B cell (primary cell): ENCODE data around the gene LRRC42.

Experiments
- EZH2 ChIP-seq: IDR thresholded peaks from 2 replicates; pipeline ENCODE4 v1.6.1; 2012; ENCODE audit warnings: borderline replicate concordance, low read depth, mild to moderate bottlenecking, moderate library complexity, low read length; ENCODE audit not compliant: insufficient read depth, poor library complexity, severe bottlenecking
- TF ChIP-seq, protein P1 (sequence below): fragments of 200-600 bp; IDR thresholded peaks from one replicate; pipeline ENCODE4 v1.8.0; 2022; ENCODE audit warnings: antibody characterized with exemption, mild to moderate bottlenecking

DNA sequence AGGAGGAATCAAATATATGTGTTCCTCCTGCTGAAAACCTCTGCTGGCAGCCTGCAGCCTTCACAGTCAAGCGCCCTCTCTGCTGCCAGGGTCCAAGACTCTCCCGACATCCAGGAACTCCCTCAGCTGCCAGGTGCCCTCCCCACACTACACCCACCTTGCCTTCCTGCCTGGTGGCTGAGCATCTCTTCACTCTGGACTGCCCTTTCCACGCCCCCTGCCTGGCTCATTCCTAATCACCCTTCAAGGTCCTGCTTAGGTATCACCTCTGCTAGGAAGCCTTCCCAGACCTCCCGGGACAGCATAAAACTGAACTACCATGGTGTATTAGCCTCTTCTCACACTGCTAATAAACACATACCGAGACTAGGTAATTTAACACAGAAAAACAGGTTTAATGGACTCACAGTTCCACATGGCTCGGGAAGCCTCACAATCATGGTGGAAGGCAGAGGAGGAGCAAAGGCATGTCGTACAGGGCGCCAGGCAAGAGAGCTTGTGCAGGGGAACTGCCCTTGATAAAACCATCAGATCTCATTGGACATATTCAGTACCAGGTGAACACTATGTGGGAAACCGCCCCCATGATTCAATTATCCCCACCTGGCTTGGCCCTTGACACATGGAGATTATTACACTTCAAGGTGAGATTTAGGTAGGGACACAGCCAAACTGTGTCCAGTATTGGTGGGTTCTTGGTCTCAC is 56.5 kb downstream of the LRRC42 start:
- TF ChIP-seq, protein P1, sequence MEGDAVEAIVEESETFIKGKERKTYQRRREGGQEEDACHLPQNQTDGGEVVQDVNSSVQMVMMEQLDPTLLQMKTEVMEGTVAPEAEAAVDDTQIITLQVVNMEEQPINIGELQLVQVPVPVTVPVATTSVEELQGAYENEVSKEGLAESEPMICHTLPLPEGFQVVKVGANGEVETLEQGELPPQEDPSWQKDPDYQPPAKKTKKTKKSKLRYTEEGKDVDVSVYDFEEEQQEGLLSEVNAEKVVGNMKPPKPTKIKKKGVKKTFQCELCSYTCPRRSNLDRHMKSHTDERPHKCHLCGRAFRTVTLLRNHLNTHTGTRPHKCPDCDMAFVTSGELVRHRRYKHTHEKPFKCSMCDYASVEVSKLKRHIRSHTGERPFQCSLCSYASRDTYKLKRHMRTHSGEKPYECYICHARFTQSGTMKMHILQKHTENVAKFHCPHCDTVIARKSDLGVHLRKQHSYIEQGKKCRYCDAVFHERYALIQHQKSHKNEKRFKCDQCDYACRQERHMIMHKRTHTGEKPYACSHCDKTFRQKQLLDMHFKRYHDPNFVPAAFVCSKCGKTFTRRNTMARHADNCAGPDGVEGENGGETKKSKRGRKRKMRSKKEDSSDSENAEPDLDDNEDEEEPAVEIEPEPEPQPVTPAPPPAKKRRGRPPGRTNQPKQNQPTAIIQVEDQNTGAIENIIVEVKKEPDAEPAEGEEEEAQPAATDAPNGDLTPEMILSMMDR = no peak
- TF ChIP-seq EZH2 = no peak
